ENCODE data around the gene CCDC78.

GRCh38 chr16:752007-752312, 25.7 kb upstream of the CCDC78 start:
- TF ChIP-seq CTCF (IDR thresholded peaks at IDR 0.05) (no peak), POLR2A (IDR thresholded peaks at IDR 0.05) (no peak)
